OCI-LY7 (cell line): ENCODE data around the gene VPS37D. TPM values are rescaled to one million over a fixed set of nuclear protein-coding genes. Genes with fewer than 3 reads are reported as not detected.

Source experiments
- BruUV-seq: library from RNA; stranded (reverse); fragments of 400-500 nt; replicated peaks from 2 replicates; lab custom pipeline; 2021; lab: Mats Ljungman, UMichigan
- CTCF ChIA-PET: fragments of 300-600 bp; sonication (Branson Sonifier 250); formaldehyde crosslinking; loops from one replicate; lab custom pipeline; 2022; ENCODE audit warnings: antibody characterized with exemption; ENCODE audit not compliant: unreplicated experiment; lab: Charles Lee
- POLR2A ChIA-PET: fragments of 300-600 bp; sonication (Branson Sonifier 250); formaldehyde crosslinking; loops from one replicate; lab custom pipeline; 2022; ENCODE audit warnings: antibody characterized with exemption; lab: Charles Lee
- DNase-seq: peaks from one replicate; pipeline ENCODE4 v3.0.0-alpha.2; 2015; ENCODE audit warnings: low spot score
- H2AFZ ChIP-seq: fragments of 200-600 bp; sonication (generic), shearing (Covaris generic); 2 replicates; pipeline ENCODE4 v1.6.1; 2014; ENCODE audit warnings: mild to moderate bottlenecking, antibody characterized with exemption, low read length, moderate library complexity
- H3K27ac ChIP-seq: fragments of 200-600 bp; sonication (generic); 2 replicates; pipeline ENCODE4 v1.5.1; 2014; ENCODE audit warnings: mixed run types, low read depth, mild to moderate bottlenecking, moderate library complexity, low read length, inconsistent platforms; ENCODE audit not compliant: poor library complexity, severe bottlenecking
- H3K36me3 ChIP-seq: fragments of 200-600 bp; sonication (generic); 2 replicates; pipeline ENCODE4 v1.6.1; 2014; ENCODE audit warnings: mild to moderate bottlenecking, antibody characterized with exemption, low read length, moderate library complexity, mixed read lengths; ENCODE audit not compliant: insufficient read depth
- H3K4me1 ChIP-seq: fragments of 200-600 bp; sonication (generic); 2 replicates; pipeline ENCODE4 v1.5.1; 2014; ENCODE audit warnings: mild to moderate bottlenecking, low read length; ENCODE audit not compliant: insufficient read depth, poor library complexity, severe bottlenecking
- H3K4me2 ChIP-seq: fragments of 200-600 bp; sonication (generic); 2 replicates; pipeline ENCODE4 v1.6.1; 2014; ENCODE audit warnings: mild to moderate bottlenecking, low read length
- H3K4me3 ChIP-seq: fragments of 200-600 bp; sonication (generic); 2 replicates; pipeline ENCODE4 v1.5.1; 2014; ENCODE audit warnings: mild to moderate bottlenecking, low read depth, low read length; ENCODE audit not compliant: poor library complexity, severe bottlenecking
- H3K79me2 ChIP-seq: fragments of 200-600 bp; sonication (generic); 2 replicates; pipeline ENCODE4 v1.6.1; 2016; ENCODE audit warnings: low read depth, mild to moderate bottlenecking, low read length, moderate library complexity, mixed read lengths; ENCODE audit not compliant: insufficient read depth
- H3K9me2 ChIP-seq: fragments of 200-600 bp; sonication (generic); 2 replicates; pipeline ENCODE4 v1.6.1; 2016; ENCODE audit warnings: mild to moderate bottlenecking, low read length, mixed read lengths; ENCODE audit not compliant: insufficient read depth
- H3K9me3 ChIP-seq: fragments of 200-600 bp; sonication (generic); 2 replicates; pipeline ENCODE4 v1.6.1; 2014; ENCODE audit warnings: mild to moderate bottlenecking, mixed run types, low read length, mixed read lengths
- H4K20me1 ChIP-seq: fragments of 200-600 bp; sonication (generic); 2 replicates; pipeline ENCODE4 v1.6.1; 2014; ENCODE audit warnings: mild to moderate bottlenecking, antibody characterized with exemption, low read length, moderate library complexity, mixed read lengths; ENCODE audit not compliant: insufficient read depth
- CTCF ChIP-seq: fragments of 200-600 bp; sonication (generic); conservative IDR thresholded peaks from 2 replicates; pipeline ENCODE4 v1.5.1; 2014; ENCODE audit warnings: mild to moderate bottlenecking, antibody characterized with exemption, low read length, moderate library complexity, mixed read lengths
- EZH2phosphoT487 ChIP-seq: fragments of 200-600 bp; sonication (generic); IDR thresholded peaks from 2 replicates; pipeline ENCODE4 v1.6.1; 2018; ENCODE audit warnings: low read depth, borderline replicate concordance, mild to moderate bottlenecking, mixed run types, antibody characterized with exemption, low read length, moderate library complexity, mixed read lengths
- intact Hi-C: fragments of 100-400 bp; cut with micrococcal nuclease; formaldehyde crosslinking; loops from one replicate; pipeline ENCODE4 v1.10.0; 2022; ENCODE audit not compliant: unreplicated experiment
- total RNA-seq, 2 experiments: library from RNA; depleted of rRNA in 1 of 2; stranded (reverse); fragments of >200 nt in 1 of 2; shearing (Covaris generic) in 1 of 2; gene quantifications; 2 replicates each; pipeline ENCODE4 v1.2.3, GENCODE V29; 2014 to 2022

The VPS37D gene
- total RNA-seq, 2 experiments from 2014 or later, result 5.3 TPM

DNA sequence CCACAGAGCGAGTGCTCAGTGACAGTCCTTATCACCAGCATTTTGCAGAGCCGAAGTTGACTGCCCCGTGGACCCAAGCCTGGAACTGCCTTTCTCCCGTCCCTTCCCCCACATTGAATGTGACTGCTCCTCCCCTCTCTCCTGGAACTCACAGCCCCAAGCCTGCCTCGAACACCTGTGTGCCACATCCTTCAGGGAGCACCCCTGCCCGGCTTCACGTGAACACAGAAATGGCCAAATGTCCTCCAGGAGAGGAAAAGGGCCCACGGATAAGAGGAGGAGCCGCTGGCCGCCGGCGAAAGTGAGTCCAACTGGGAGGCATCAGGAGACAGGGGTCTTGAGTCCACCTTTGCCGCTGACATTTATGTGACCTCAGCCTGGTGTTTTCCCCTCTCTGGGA, 35.6 kb downstream of the VPS37D start:
- no peak overlapping the region for H3K4me2 ChIP-seq
- ChIA-PET POLR2A (no interaction called here), CTCF (interaction anchor here (1.5 kb wide), 1 partner anchor 11 kb away, joined by 4 read pairs; no protein-coding TSS in a partner anchor)
- no peaks in the 10 kb centered on the region for H3K79me2 ChIP-seq
- H3K4me3 ChIP-seq, result no peak overlapping the region
- H3K9me2 ChIP-seq, result no peaks in the 10 kb centered on the region
- peaks cover 17% of the 10 kb centered on the region; the same call in 1 of the 2 replicates for H3K36me3 ChIP-seq
- H4K20me1 ChIP-seq, result no peaks in the 10 kb centered on the region
- H3K27ac ChIP-seq, result no peak overlapping the region
- H3K4me1 ChIP-seq, result no peaks in the 10 kb centered on the region
- TF ChIP-seq EZH2phosphoT487 (no peak), CTCF (no peak)
- intact Hi-C loops, result no loop called here
- no peak overlapping the region for H2AFZ ChIP-seq
- H3K9me3 ChIP-seq, result no peaks in the 10 kb centered on the region
- BruUV-seq, result no TSS peak
- DNase-seq, result no peak

GRCh38 chr7:73703757-73704639, 36.4 kb downstream of the VPS37D start:
- Histone ChIP-seq H3K4me3 (no peak overlapping the region), H3K4me2 (no peak overlapping the region), H3K4me1 (no peaks in the 10 kb centered on the region), H2AFZ (no peak overlapping the region), H3K9me3 (no peaks in the 10 kb centered on the region), H3K36me3 (peaks cover 9% of the 10 kb centered on the region; the same call in 1 of the 2 replicates), H3K79me2 (no peaks in the 10 kb centered on the region), H3K27ac (no peak overlapping the region), H4K20me1 (no peaks in the 10 kb centered on the region), H3K9me2 (no peaks in the 10 kb centered on the region)
- CTCF ChIA-PET, result no interaction called here
- no TSS peak for BruUV-seq
- intact Hi-C loops, result no loop called here
- DNase-seq, result peak; percentile 19
- TF ChIP-seq EZH2phosphoT487 (no peak), CTCF (no peak)
- POLR2A ChIA-PET, result no interaction called here
